ENCODE results near the gene VRK2.
"Not testable (repeated sequence)": the region's sequence is repeated elsewhere in the genome, so short reads cannot be mapped to it uniquely, and the experiment has no call there.

VRK2 gene

DNA sequence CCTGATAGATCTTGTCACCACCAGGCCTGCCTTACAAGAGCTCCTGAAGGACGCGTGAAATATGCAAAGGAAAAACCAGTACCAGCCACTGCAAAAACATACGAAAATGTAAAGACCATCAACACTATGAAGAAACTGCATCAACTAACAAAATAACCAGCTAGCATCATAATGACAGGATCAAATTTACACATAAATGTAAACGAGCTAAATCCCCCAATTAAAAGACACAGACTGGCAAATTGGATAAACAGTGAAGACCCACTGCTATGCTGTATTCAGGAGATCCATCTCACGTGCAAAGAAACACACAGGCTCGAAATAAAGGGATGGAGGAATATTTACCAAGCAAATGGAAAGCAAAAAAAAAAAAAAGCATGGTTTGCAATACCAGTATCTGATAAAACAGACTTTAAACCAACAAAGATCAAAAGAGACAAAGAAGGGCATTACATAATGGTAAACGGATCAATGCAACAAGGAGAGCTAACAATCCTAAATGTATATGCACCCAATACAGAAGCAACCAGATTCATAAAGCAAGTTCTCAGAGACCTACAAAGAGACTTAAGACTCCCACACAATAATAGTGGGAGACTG is 123.8 kb downstream of the VRK2 start:
- not testable (repeated sequence) for DNase-seq

DNA sequence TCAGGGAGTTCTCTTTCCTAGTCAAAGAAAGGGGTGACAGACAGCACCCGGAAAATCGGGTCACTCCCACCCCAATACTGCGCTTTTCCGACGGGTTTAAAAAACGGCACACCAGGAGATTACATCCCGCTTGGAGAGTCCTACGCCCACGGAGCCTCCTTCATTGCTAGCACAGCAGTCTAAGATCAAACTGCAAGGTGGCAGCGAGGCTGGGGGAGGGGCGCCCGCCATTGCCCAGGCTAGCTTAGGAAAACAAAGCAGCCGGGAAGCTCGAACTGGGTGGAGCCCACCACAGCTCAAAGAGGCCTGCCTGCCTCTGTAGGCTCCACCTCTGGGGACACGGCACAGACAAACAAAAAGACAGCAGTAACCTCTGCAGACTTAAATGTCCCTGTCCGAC is 125.2 kb downstream of the VRK2 start:
- DNase-seq: not testable (repeated sequence)

DNA sequence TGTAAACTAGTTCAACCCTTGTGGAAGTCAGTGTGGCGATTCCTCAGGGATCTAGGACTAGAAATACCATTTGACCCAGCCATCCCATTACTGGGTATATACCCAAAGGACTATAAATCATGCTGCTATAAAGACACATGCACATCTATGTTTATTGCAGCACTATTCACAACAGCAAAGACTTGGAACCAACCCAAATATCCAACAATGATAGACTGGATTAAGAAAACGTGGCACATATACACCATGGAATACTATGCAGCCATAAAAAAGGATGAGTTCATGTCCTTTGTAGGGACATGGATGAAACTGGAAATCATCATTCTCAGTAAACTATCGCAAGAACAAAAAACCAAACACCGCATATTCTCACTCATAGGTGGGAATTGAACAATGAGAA is 130.6 kb downstream of the VRK2 start:
- DNase-seq: not testable (repeated sequence)

DNA sequence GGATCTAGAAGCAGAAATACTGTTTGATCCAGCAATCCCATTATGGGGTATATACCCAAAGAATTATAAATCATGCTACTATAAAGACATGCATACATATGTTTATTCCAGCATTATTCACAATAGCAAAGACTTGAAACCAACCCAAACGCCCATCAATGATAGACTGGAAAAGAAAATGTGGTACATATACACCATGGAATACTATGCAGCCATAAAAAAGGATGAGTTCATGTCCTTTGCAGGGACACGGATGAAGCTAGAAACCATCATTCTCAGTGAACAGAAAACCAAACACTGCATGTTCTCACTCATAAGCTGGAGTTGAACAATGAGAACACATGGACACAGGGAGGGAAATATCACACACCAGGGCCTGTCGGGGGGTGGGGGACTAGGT is 133.6 kb downstream of the VRK2 start:
- not testable (repeated sequence) for DNase-seq

DNA sequence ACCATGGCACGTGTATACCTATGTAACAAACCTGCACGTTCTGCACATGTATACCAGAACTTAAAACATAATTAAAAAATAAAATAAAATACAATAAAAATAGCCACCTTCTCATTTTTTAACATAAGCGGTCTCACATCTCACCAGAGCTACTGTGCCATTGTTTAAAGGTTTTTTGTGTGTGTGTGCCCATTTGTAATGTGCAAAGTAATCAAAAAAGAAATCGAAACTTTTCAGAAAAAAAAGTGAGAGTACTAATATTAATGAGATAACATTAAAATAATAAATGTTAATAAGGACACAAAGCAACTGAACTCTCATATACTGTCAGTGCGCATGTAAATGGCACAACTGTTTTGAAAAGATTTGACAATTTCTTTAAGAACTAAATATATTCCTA is 134.0 kb downstream of the VRK2 start:
- DNase-seq: no peak

DNA sequence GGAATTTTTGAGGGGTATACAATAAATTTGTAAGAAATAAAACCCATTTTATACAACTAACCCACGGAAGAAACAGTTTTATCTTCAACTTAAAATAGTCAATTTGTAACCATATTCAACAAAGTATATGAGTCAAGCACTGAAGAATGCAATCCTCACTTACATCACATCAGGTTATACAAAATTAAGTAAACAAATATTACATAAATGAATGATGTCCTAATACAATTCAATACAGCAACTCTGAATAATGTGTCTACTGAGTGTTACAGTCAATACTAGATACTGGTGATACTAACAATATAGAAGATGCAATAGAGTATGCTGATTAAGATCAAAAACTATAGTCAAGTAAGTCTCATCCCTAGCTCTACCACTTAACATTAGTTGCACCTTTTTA is 135.9 kb downstream of the VRK2 start:
- no peak for DNase-seq

DNA sequence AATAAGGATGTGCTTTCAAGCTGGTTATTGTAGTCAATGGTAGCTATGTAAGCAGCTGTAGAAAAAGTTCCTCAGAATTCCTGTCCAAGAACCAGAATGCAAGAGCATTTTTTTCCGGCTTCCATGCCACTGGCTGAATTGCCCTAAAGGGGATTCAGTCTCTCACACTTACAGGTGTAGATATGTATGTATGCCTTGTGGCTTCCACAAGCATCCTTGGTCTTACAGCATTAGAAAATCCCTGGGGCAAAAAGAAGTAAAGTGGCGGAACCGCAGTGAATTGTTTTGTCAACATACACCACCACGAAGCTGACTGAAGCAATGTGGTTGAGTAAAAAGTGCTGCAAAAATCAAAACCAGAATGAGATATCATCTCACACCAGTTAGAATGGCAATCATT is 139.9 kb downstream of the VRK2 start:
- no peak for DNase-seq

DNA sequence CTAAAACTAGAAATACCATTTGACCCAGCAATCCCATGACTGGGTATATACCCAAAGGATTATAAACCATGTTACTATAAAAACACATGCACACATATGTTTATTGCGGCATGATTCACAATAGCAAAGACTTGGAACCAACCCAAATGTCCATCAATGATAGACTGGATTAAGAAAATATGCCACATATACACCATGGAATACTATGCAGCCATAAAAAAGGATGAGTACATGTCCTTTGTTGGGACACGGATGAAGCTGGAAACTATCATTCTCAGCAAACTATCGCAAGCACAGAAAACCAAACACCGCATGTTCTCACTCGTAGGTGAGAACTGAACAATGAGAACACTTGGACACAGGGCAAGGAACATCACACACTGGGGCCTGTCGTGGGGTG is 140.4 kb downstream of the VRK2 start:
- DNase-seq: not testable (repeated sequence)

DNA sequence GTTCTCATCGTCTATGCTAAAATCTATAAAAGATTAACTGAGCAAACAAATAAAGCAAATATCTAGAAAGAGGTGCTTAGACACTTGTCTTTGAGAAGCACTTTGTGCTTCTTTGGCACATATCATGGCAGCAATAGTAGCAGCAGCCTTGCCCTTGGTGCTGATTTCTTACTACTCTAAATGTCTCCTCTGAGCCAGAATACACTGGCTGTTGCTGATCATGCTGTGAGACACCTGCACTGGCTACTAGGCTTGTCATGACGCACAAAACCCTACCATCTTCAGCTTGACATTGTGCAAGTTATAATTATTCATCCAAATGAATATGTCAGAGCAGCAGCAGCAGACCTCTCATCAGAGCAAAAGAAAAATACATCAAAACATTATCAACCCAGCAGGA is 147.9 kb downstream of the VRK2 start:
- no peak for DNase-seq

DNA sequence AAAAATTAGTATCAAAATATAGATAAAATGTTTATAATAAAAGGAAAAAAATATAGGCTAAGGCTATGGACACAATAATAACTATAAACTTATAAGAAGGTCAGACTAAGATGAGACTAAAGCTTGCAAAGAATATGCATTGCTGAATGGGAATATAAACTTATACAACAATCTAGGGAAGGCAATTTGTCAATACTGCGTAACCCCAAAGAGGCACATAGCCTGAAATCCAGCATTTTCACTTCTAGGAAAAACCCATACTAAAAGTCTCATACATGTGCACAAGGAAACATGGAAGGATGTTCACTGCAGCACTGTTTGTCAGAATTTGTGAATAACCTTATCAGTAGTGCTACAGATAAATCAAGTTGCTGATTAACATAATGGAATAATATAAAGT is 149.1 kb downstream of the VRK2 start:
- DNase-seq: no peak

DNA sequence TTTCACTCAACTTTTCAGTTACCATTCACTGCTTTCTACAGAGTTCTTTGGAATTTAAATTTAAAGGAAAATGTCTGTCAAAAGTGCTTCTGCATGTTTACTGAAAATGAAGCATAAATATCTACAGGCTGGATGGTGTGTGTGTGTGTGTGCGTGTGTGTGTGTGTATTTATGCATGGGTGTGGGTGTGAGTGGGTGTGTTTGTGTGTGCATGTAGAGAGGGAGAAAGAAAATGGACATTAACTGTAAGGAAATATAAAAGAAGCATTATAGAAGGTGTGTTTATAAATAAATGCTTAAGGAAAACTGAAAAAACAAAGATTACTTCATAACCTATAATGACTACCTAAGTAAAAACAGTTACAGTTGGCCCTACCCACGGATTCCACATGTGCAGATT is 151.3 kb downstream of the VRK2 start:
- DNase-seq: no peak

DNA sequence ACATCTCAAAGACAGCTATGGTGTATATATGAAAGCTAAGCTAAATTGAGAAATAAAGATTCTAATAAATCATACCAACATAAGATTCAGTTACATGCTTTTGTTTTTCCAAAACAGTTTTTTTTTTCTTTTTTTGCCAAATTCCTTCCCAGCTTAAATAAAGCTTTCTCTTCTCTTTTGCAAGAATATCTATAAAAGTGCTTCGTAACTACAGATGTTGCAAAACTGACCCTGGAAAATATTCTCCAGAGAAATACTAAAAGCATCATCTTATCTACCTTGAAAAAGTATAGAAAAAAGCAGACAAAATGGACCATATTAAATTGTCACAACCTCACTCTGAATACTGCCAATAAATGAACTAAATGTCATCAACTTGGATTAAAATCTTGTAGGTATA is 155.8 kb downstream of the VRK2 start:
- DNase-seq: no peak

DNA sequence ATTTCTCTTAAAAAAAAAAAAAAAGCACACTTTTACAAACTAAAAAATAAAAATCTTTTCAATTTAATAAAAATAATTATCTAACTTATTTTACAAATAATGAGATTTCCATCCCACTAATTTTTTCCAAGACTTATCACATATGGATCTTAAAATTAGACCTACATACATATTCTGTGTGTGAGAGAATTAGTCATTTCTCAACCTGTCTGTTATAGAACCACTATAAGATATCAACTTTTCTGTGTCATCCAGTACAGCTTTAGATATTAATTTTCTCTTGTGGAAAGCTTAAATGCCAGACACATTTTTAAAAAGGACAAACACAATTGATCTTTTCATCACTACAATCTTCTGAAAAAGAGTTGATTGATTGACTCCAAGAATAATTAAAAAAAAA is 156.4 kb downstream of the VRK2 start:
- no peak for DNase-seq

DNA sequence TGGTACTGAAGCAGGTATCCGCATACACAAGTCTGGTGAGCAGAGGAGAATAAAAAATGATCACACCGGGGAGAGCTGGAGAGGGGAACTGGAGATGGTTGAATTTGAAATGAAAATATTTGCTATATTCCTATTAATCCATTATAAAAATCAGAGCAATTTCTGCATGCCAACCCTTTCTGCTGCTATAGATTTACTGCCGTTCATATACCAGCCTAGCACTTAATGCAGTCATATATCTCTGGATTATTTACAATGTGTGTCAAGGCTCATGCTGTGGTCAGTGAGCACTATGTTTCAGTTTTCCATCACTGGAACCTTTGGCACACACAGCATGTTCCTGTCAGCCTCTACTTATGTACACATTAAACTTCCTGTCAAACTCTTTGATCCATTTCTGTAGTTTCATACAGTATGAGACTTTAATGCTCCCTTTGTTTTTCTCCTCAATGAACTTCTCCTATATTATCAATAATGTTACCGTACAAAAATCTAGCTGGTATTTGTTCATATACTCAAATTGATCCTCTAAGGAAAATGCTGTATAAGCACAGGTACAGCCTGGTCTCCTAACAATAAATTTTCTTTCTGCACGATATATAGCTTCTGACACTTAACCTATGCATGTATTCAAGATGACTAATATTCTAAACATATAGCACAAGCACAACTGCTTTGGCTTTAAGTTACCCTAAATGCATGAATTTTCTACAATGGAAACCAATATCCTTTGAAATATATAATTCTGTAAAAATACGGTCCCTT is 157.8 kb downstream of the VRK2 start:
- DNase-seq: no peak

DNA sequence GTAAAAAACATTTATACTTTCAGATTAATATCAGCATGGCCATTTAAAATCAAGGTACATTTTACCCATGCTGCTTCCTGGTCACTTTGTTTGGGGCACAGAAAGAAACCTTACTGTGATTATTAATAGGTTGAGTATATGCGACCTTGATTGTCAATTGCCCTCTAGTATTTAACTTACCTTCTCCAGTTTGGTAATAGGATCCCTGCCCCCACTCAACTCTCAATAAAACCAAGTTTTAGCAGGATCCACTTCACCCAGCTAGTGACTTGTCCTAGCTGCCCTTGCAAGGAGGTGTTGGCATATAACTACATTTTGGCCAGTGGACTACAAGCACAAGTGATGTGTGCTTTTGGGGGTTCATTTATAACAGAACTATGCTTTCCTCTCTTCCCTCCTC is 160.2 kb downstream of the VRK2 start:
- DNase-seq: no peak

DNA sequence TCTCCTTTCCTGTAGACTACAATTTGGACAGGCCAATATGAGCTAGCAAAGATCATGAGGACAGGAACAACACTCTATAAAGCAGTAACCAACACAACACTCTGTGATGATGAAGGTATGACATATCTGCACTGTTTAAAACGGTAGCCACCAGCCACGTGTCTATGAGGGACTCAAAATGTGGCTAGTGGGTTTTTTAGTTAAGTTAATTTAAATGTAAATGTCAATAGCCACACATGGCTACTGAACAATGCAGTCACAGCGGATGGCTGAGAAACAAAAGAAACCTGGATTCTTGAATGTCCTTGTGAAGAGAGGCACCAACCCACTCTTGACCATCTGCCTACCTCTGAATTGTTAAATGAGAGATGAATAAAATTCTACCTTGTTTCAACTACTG is 160.6 kb downstream of the VRK2 start:
- no peak for DNase-seq

All from NCI-H526 (cell line).